MM.1S (cell line): ENCODE results near the gene PCDH9.

Experiments
- DNase-seq: peaks from one replicate; pipeline ENCODE4 v3.0.0-alpha.2; 2015
- H2AFZ ChIP-seq: fragments of 300-600 bp; sonication (generic); 2 replicates; pipeline ENCODE4 v1.6.0; 2016; ENCODE audit warnings: antibody characterized with exemption, low read length
- H3F3A ChIP-seq: fragments of 300-600 bp; sonication (generic); 2 replicates; pipeline ENCODE4 v1.6.1; 2016; ENCODE audit warnings: mild to moderate bottlenecking, antibody characterized with exemption, low read length, moderate library complexity, mixed read lengths; ENCODE audit not compliant: insufficient read depth
- H3K27ac ChIP-seq: fragments of 300-600 bp; sonication (generic); 2 replicates; pipeline ENCODE4 v1.5.1; 2016; ENCODE audit warnings: mild to moderate bottlenecking, low read length
- H3K27me3 ChIP-seq: fragments of 300-600 bp; sonication (generic); replicated peaks from 2 replicates; pipeline ENCODE4 v1.6.0; 2016; ENCODE audit warnings: low read length; ENCODE audit not compliant: insufficient read depth
- H3K36me3 ChIP-seq: fragments of 300-600 bp; sonication (generic); replicated peaks from 2 replicates; pipeline ENCODE4 v1.6.1; 2016; ENCODE audit warnings: mild to moderate bottlenecking, low read length, mixed read lengths; ENCODE audit not compliant: insufficient read depth
- H3K4me1 ChIP-seq: fragments of 300-600 bp; sonication (generic); 2 replicates; pipeline ENCODE4 v1.6.1; 2016; ENCODE audit warnings: low read length, mixed read lengths
- H3K4me2 ChIP-seq: fragments of 300-600 bp; sonication (generic); 2 replicates; pipeline ENCODE4 v1.6.0; 2016; ENCODE audit warnings: low read depth, low read length
- H3K4me3 ChIP-seq: fragments of 300-600 bp; sonication (generic); 2 replicates; pipeline ENCODE4 v1.5.1; 2016; ENCODE audit warnings: low read length, mixed read lengths
- H3K79me2 ChIP-seq: fragments of 300-600 bp; sonication (generic); 2 replicates; pipeline ENCODE4 v1.6.1; 2016; ENCODE audit warnings: mixed run types, low read length, mixed read lengths
- H3K9ac ChIP-seq: fragments of 300-600 bp; sonication (generic); 2 replicates; pipeline ENCODE4 v1.6.1; 2016; ENCODE audit warnings: low read length, mixed read lengths
- H3K9me2 ChIP-seq: fragments of 300-600 bp; sonication (generic); replicated peaks from 2 replicates; pipeline ENCODE4 v1.6.1; 2016; ENCODE audit warnings: mild to moderate bottlenecking, low read length, mixed read lengths; ENCODE audit not compliant: insufficient read depth
- H3K9me3 ChIP-seq: fragments of 300-600 bp; sonication (generic); replicated peaks from 2 replicates; pipeline ENCODE4 v1.6.1; 2016; ENCODE audit warnings: mild to moderate bottlenecking, low read length, mixed read lengths; ENCODE audit not compliant: insufficient read depth
- H4K20me1 ChIP-seq: fragments of 300-600 bp; sonication (generic); 2 replicates; pipeline ENCODE4 v1.6.1; 2016; ENCODE audit warnings: mild to moderate bottlenecking, low read length, moderate library complexity, mixed read lengths; ENCODE audit not compliant: insufficient read depth
- EZH2 ChIP-seq: fragments of 300-600 bp; sonication (generic); optimal IDR thresholded peaks from 2 replicates; pipeline ENCODE3; 2017; ENCODE audit warnings: low read depth, mild to moderate bottlenecking, antibody characterized with exemption, low read length, mixed read lengths
- EZH2phosphoT487 ChIP-seq: fragments of 300-600 bp; sonication (generic); IDR thresholded peaks from 2 replicates; pipeline ENCODE4 v1.6.1; 2018; ENCODE audit warnings: antibody characterized with exemption, low read length
- TF ChIP-seq, protein P1 (sequence below): fragments of 300-600 bp; sonication (generic); IDR thresholded peaks from 2 replicates; pipeline ENCODE4 v1.5.1; 2016; ENCODE audit warnings: antibody characterized with exemption, low read length, mixed read lengths

The PCDH9 gene

DNA sequence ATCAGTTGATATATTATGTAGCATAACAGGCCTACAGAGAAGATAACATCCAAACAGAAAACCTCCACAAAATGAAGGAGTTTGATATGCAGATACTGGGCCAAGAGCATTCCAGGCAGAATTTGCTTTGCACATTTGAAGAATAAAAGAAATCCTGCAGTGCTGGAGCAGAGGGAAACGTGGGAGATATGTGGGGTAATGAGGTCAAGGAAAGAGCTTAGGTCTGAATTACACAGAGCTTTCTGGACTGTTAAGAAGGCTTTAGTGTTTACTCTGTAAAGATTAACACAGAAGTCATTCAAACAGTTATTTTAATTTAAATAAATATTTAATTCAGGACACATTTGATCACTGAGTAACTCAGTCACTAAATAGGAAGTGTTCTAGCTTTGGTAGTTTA, 692.7 kb downstream of the PCDH9 start:
- no peaks in the 10 kb centered on the region for H3K4me1 ChIP-seq

DNA sequence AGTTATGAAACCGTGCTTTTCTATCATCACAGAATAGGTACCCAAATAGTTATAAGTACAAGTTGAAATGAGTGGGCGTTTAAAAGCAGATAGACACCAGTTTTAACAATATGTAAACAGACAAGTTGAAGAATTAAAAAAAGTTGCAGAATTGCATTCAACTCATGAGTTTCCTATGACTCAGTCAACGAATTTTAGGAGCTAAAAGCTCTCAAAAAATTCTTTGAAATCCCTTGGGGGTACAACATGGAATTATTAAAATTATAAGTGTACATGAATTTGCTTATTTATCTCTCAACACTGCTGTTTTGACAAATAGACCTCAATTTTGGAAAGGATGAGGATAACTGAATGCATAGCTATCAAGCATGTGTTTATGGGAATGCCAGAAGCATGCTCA, 693.4 kb downstream of the PCDH9 start:
- no peak overlapping the region for H2AFZ ChIP-seq
- H3K36me3 ChIP-seq, result no peaks in the 10 kb centered on the region
- H3K79me2 ChIP-seq, result no peaks in the 10 kb centered on the region
- no peak overlapping the region for H3K4me3 ChIP-seq
- H4K20me1 ChIP-seq, result no peaks in the 10 kb centered on the region
- H3K27ac ChIP-seq, result no peak overlapping the region
- no peaks in the 10 kb centered on the region for H3K9me2 ChIP-seq
- H3F3A ChIP-seq, result no peaks in the 10 kb centered on the region
- no peaks in the 10 kb centered on the region for H3K4me1 ChIP-seq
- TF ChIP-seq, protein P1, sequence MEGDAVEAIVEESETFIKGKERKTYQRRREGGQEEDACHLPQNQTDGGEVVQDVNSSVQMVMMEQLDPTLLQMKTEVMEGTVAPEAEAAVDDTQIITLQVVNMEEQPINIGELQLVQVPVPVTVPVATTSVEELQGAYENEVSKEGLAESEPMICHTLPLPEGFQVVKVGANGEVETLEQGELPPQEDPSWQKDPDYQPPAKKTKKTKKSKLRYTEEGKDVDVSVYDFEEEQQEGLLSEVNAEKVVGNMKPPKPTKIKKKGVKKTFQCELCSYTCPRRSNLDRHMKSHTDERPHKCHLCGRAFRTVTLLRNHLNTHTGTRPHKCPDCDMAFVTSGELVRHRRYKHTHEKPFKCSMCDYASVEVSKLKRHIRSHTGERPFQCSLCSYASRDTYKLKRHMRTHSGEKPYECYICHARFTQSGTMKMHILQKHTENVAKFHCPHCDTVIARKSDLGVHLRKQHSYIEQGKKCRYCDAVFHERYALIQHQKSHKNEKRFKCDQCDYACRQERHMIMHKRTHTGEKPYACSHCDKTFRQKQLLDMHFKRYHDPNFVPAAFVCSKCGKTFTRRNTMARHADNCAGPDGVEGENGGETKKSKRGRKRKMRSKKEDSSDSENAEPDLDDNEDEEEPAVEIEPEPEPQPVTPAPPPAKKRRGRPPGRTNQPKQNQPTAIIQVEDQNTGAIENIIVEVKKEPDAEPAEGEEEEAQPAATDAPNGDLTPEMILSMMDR, result no peak
- TF ChIP-seq EZH2phosphoT487, result no peak
- no peak for TF ChIP-seq EZH2
- no peaks in the 10 kb centered on the region for H3K27me3 ChIP-seq
- no peaks in the 10 kb centered on the region for H3K9me3 ChIP-seq
- H3K9ac ChIP-seq, result no peak overlapping the region
- H3K4me2 ChIP-seq, result no peak overlapping the region
- no peak for DNase-seq

More for the DNA sequence above, 692.7 kb downstream of the PCDH9 start:
- Histone ChIP-seq H3K79me2 (no peaks in the 10 kb centered on the region), H3K36me3 (no peaks in the 10 kb centered on the region), H3K4me2 (no peak overlapping the region), H4K20me1 (no peaks in the 10 kb centered on the region), H3K27ac (no peak overlapping the region), H2AFZ (no peak overlapping the region), H3K4me3 (no peak overlapping the region), H3K9me3 (no peaks in the 10 kb centered on the region), H3K9me2 (no peaks in the 10 kb centered on the region), H3F3A (no peaks in the 10 kb centered on the region), H3K9ac (no peak overlapping the region), H3K27me3 (no peaks in the 10 kb centered on the region)
- TF ChIP-seq EZH2phosphoT487 (no peak), EZH2 (no peak)
- TF ChIP-seq, protein P1, result no peak
- no peak for DNase-seq

DNA sequence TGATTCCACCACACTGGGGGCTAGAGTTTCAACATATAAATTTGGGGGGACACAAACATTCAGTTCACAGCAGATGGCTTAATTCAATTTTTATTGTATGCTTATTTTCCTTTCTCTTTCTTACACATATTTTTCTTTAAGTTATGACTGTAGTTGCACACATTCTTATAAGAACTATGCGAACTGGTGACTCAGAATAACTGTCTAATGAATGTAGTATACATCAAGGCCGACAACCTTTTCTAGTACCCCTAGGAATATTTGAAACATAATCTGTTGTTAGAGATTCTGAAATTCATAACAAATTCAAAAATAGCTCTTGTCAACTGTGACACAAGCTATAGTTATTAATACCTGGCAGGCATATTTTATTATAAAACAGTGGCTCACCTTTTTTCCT, 695.6 kb downstream of the PCDH9 start:
- Histone ChIP-seq H3K9me2 (no peaks in the 10 kb centered on the region), H3K4me2 (no peak overlapping the region), H3K9ac (no peak overlapping the region), H3K27me3 (no peaks in the 10 kb centered on the region), H3F3A (no peaks in the 10 kb centered on the region), H3K4me1 (no peaks in the 10 kb centered on the region), H3K36me3 (no peaks in the 10 kb centered on the region), H3K27ac (no peak overlapping the region), H3K4me3 (no peak overlapping the region), H2AFZ (no peak overlapping the region), H3K79me2 (no peaks in the 10 kb centered on the region), H3K9me3 (no peaks in the 10 kb centered on the region), H4K20me1 (no peaks in the 10 kb centered on the region)
- TF ChIP-seq EZH2phosphoT487 (no peak), EZH2 (no peak)
- TF ChIP-seq, protein P1, result no peak
- DNase-seq, result no peak

DNA sequence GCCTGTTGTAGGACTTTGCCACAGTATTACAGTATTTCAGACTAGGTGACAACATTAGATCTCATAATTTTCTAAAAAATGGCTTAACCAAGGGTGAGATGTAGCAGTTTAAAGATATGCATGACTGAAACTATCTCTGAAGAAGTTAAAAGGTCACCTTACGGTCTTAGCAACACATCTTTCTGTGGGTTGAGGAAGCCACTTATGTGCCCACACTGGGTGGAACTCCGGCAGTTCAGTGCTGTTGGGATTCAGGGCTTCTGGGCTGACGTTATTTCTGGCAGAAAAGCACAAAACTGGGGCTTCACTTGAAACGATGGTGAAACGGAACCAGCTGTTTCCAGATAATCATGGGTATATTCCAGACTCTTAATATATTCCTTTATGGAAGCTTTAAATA, 697.3 kb downstream of the PCDH9 start:
- Histone ChIP-seq H3K27ac (no peak overlapping the region), H3K36me3 (no peaks in the 10 kb centered on the region), H3K9ac (no peak overlapping the region), H2AFZ (no peak overlapping the region), H3K4me3 (no peak overlapping the region), H3F3A (no peaks in the 10 kb centered on the region), H3K9me3 (no peaks in the 10 kb centered on the region), H3K79me2 (no peaks in the 10 kb centered on the region), H4K20me1 (no peaks in the 10 kb centered on the region), H3K4me2 (no peak overlapping the region), H3K4me1 (no peaks in the 10 kb centered on the region), H3K27me3 (no peaks in the 10 kb centered on the region), H3K9me2 (no peaks in the 10 kb centered on the region)
- TF ChIP-seq EZH2phosphoT487, result no peak
- TF ChIP-seq EZH2, result no peak
- TF ChIP-seq, protein P1, result no peak
- DNase-seq, result no peak
